Suprapubic skin (tissue), 4 donors: ENCODE measurements around the gene GSK3A. TPM values are rescaled to one million over a fixed set of nuclear protein-coding genes. Genes with fewer than 3 reads are reported as not detected.
A peak's percentile ranks its signal among the peaks of the same experiment; 100 is the strongest.

ENCODE experiments used
- DNase-seq, 2 donors: peaks; one replicate each; pipeline ENCODE4 v3.0.0-alpha.2; 2019; ENCODE audit warnings: low spot score in 2 of 2
- H3K27ac ChIP-seq: fragments of 200-600 bp; sonication (generic); one replicate; pipeline ENCODE4 v1.5.1; 2019
- H3K27me3 ChIP-seq: fragments of 200-600 bp; sonication (generic); one replicate; pipeline ENCODE4 v1.5.1; 2019
- H3K36me3 ChIP-seq: fragments of 200-600 bp; sonication (generic); one replicate; pipeline ENCODE4 v1.5.1; 2019
- H3K4me1 ChIP-seq: fragments of 200-600 bp; sonication (generic); one replicate; pipeline ENCODE4 v1.5.1; 2019
- H3K4me3 ChIP-seq: fragments of 200-600 bp; sonication (generic); one replicate; pipeline ENCODE4 v1.5.1; 2019; ENCODE audit warnings: mild to moderate bottlenecking
- H3K9me3 ChIP-seq: fragments of 200-600 bp; sonication (generic); one replicate; pipeline ENCODE4 v1.5.1; 2019
- EP300 ChIP-seq: sonication (generic); formaldehyde crosslinking; IDR thresholded peaks from one replicate; pipeline ENCODE4 v1.6.1; 2017; ENCODE audit warnings: antibody characterized with exemption
- POLR2A ChIP-seq, 2 donors: fragments of 450-650 bp; IDR thresholded peaks; one replicate each; pipeline ENCODE4 v1.6.1; 2017; ENCODE audit warnings: antibody characterized with exemption in 2 of 2, mild to moderate bottlenecking in 2 of 2, moderate library complexity in 2 of 2
- POLR2AphosphoS5 ChIP-seq, 3 donors: sonication (generic); formaldehyde crosslinking; IDR thresholded peaks; one replicate each; pipeline ENCODE4 v1.6.1; 2017; ENCODE audit warnings: antibody characterized with exemption in 3 of 3
- WGBS: methylation state at CpG from one replicate; pipeline ENCODE4 v1.1.5; 2018; 5-methylcytosine and 5-hydroxymethylcytosine counted together
- total RNA-seq, 4 donors: library from RNA; depleted of rRNA; stranded (reverse); fragments of >200 nt; gene quantifications; one replicate each; pipeline ENCODE4 v1.1.0, GENCODE V29; 2016
- TF ChIP-seq, protein P1 (sequence below), 2 donors: fragments of 200-600 bp in 1 of 2; fragments of 450-650 bp in 1 of 2; sonication (generic) in 1 of 2; IDR thresholded peaks; one replicate each; pipeline ENCODE4 v1.5.1; 2016 to 2019; ENCODE audit warnings: antibody characterized with exemption in 2 of 2, mild to moderate bottlenecking in 1 of 2, moderate library complexity in 1 of 2

GSK3A gene
- total RNA-seq, 4 donors from 2014 or later = 24.0 to 37.3 (median 28.3) TPM

GRCh38 chr19:42246143-42246921, 3.9 kb upstream of the GSK3A start:
- no peak overlapping the region for H3K4me3 ChIP-seq
- TF ChIP-seq, protein P1, sequence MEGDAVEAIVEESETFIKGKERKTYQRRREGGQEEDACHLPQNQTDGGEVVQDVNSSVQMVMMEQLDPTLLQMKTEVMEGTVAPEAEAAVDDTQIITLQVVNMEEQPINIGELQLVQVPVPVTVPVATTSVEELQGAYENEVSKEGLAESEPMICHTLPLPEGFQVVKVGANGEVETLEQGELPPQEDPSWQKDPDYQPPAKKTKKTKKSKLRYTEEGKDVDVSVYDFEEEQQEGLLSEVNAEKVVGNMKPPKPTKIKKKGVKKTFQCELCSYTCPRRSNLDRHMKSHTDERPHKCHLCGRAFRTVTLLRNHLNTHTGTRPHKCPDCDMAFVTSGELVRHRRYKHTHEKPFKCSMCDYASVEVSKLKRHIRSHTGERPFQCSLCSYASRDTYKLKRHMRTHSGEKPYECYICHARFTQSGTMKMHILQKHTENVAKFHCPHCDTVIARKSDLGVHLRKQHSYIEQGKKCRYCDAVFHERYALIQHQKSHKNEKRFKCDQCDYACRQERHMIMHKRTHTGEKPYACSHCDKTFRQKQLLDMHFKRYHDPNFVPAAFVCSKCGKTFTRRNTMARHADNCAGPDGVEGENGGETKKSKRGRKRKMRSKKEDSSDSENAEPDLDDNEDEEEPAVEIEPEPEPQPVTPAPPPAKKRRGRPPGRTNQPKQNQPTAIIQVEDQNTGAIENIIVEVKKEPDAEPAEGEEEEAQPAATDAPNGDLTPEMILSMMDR (IDR thresholded peaks at IDR 0.05) = peak; percentile 53 to 74
- no peak for TF ChIP-seq POLR2A (IDR thresholded peaks at IDR 0.05)
- TF ChIP-seq POLR2AphosphoS5 (IDR thresholded peaks at IDR 0.05) = no peak
- no peak for TF ChIP-seq EP300
- H3K36me3 ChIP-seq = peaks cover 16% of the 10 kb centered on the region
- 8% methylated on average over 10 of the region's 10 CpGs for WGBS
- peak; percentile 91 to 92 for DNase-seq
- peaks cover 84% of the 10 kb centered on the region for H3K4me1 ChIP-seq
- no peaks in the 10 kb centered on the region for H3K9me3 ChIP-seq
- H3K27ac ChIP-seq = peak overlapping the region; percentile 7
- H3K27me3 ChIP-seq = no peaks in the 10 kb centered on the region

DNA sequence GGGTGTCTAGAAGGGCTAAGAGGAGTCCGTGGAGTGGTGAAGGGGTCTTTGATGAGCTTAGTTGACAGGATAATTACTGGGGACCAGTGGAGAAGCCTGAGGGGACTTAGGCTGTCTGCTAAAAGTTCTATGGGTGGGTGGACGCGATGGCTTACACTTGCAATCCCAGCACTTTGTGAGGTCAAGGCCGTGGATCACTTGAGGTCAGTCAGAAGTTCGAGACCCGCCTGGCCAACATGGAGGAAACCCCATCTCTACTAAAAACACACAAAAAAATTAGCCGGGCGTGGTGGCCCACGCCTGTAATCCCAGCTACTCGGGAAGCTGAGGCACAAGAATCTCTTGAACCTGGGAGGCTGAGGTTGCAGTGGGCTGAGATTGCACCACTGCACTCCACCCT, 2.8 kb upstream of the GSK3A start:
- Histone ChIP-seq H3K27me3 (no peaks in the 10 kb centered on the region), H3K4me3 (peak overlapping the region; percentile 62), H3K27ac (no peak overlapping the region), H3K9me3 (no peaks in the 10 kb centered on the region), H3K36me3 (peaks cover 16% of the 10 kb centered on the region), H3K4me1 (peaks cover 84% of the 10 kb centered on the region)
- 76% methylated on average over 10 of the region's 10 CpGs for WGBS
- no peak for DNase-seq
- TF ChIP-seq EP300 = no peak
- no peak for TF ChIP-seq POLR2AphosphoS5 (IDR thresholded peaks at IDR 0.05)

- TF ChIP-seq, protein P1 (IDR thresholded peaks at IDR 0.05) = peak; percentile 47 to 61
- TF ChIP-seq EP300 (no peak), POLR2A (IDR thresholded peaks at IDR 0.05) (peak in 1 of 2 donors; percentile 26), POLR2AphosphoS5 (IDR thresholded peaks at IDR 0.05) (peak in 2 of 3 donors; percentile 19 to 91)
- Histone ChIP-seq H3K27ac (peak overlapping the region; percentile 90), H3K9me3 (no peaks in the 10 kb centered on the region), H3K27me3 (no peaks in the 10 kb centered on the region), H3K4me3 (peak overlapping the region; percentile 62), H3K36me3 (peaks cover 18% of the 10 kb centered on the region), H3K4me1 (peaks cover 83% of the 10 kb centered on the region)
- WGBS = 2% methylated on average over 29 of the region's 45 CpGs
- DNase-seq = peak; percentile 95 to 96
These were observed 2.2 kb upstream of the GSK3A start for GRCh38 chr19:42244347-42245220.

- Histone ChIP-seq H3K27ac (peak overlapping the region; percentile 90), H3K9me3 (no peaks in the 10 kb centered on the region), H3K4me1 (peaks cover 60% of the 10 kb centered on the region), H3K27me3 (no peaks in the 10 kb centered on the region), H3K36me3 (peaks cover 13% of the 10 kb centered on the region), H3K4me3 (peak overlapping the region; percentile 62)
- DNase-seq = peak in 1 of 2 donors; percentile 79
- TF ChIP-seq POLR2AphosphoS5 (IDR thresholded peaks at IDR 0.05) (no peak), EP300 (no peak), POLR2A (IDR thresholded peaks at IDR 0.05) (no peak)
- TF ChIP-seq, protein P1 (IDR thresholded peaks at IDR 0.05) = no peak
- WGBS = 0% methylated on average over 1 of the region's 49 CpGs
These were observed 312 bp downstream of the GSK3A start for GRCh38 chr19:42242069-42242511.

GRCh38 chr19:42241279-42241678, 1.1 kb downstream of the GSK3A start:
- peak overlapping the region; percentile 62 for H3K4me3 ChIP-seq
- no peaks in the 10 kb centered on the region for H3K27me3 ChIP-seq
- peaks cover 52% of the 10 kb centered on the region for H3K4me1 ChIP-seq
- H3K9me3 ChIP-seq = no peaks in the 10 kb centered on the region
- no peak for DNase-seq
- TF ChIP-seq POLR2A (IDR thresholded peaks at IDR 0.05) (no peak), POLR2AphosphoS5 (IDR thresholded peaks at IDR 0.05) (no peak), EP300 (no peak)
- TF ChIP-seq, protein P1 (IDR thresholded peaks at IDR 0.05) = no peak
- WGBS = 100% methylated on average over 3 of the region's 3 CpGs
- no peak overlapping the region for H3K27ac ChIP-seq
- peaks cover 20% of the 10 kb centered on the region for H3K36me3 ChIP-seq
